HG02943 (cell line): ENCODE results near the gene LRRC71.

Experiments
- ATAC-seq: cut with Tn5 transposase; IDR thresholded peaks from one replicate; pipeline ENCODE4 v1.9.1; 2021; ENCODE audit warnings: mild to moderate bottlenecking, low read depth, moderate library complexity; ENCODE audit not compliant: unreplicated experiment

Gene LRRC71

DNA sequence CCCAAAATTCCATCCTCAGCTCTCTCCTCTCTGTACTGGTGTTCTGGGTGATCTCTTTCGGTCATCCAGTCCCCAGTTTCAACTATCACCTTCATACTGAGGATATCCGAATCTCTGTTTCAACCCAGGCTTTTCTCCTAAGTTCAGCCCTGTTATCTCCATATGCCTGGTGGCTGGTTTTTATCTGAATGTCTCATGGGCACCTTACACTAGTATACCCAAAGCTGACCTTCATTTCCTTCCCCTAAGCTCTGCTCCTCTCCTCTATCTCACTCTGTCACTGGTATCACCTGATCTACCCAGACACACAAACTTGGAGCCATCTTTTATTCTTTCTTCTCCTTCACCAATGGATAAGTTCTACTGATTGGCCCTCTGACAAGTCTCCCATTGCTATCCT lies 53.0 kb downstream of the LRRC71 start:
- ATAC-seq: no peak

DNA sequence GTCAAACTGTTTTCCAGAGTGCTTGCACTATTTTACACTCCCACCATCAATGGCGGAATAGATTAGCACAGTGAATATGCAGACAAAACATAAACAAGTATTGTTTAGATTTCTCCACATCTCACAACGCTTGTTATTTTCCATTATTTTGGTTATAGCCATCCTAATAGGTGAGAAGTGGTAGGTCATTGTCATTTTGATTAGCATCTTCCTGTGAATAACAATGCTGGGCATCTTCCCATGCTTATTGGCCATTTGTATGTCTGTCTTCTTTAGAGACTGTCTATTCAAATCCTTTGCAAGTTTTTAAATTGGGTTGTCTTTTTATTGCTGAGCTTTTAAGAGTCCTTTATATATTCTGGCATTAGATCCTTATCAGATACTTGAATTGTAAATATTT lies 54.7 kb downstream of the LRRC71 start:
- ATAC-seq: no peak

DNA sequence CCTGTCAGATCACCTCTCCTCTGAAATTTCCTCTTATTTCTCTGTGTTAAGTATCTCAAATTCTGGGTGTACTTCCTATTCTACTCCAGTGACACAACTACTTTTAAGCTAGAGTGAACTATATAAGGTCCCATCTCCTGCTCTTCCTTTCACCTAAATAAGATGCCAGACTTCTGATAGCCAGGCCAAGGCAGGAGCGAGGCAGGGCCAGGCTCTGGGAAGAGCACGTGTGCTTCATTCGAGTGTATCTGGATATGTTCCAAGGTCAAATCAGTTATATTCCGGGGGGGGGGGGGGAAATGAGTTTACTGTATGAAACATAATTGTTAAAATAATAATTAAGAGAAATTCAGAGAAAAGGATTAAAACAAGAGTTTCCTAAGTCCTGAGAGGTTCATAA lies 60.1 kb downstream of the LRRC71 start:
- ATAC-seq: no peak
